GM23338 (cell line): Measurements from ENCODE around the gene SND1. TPM values are rescaled to one million over a fixed set of nuclear protein-coding genes. Genes with fewer than 3 reads are reported as not detected.

Experiments
- ATAC-seq: fragments of 200-7000 bp; cut with Tn5 transposase; 3 replicates; pipeline ENCODE4 v1.9.1; 2020
- DNase-seq: peaks from one replicate; pipeline ENCODE4 v3.0.0-alpha.2; 2015; ENCODE audit warnings: low spot score
- H2AFZ ChIP-seq: fragments of 200-600 bp; sonication (generic); 2 replicates; pipeline ENCODE4 v1.8.0; 2016; ENCODE audit warnings: antibody characterized with exemption, mild to moderate bottlenecking, moderate library complexity
- H3F3A ChIP-seq: fragments of 200-600 bp; sonication (generic); replicated peaks from 2 replicates; pipeline ENCODE4 v1.8.0; 2017; ENCODE audit warnings: antibody characterized with exemption, mixed run types, low read depth
- H3K27ac ChIP-seq: fragments of 200-600 bp; sonication (generic); 2 replicates; pipeline ENCODE4 v1.6.1; 2016; ENCODE audit warnings: low read depth
- H3K27me3 ChIP-seq: fragments of 200-600 bp; sonication (generic); 2 replicates; pipeline ENCODE4 v1.8.0; 2016; ENCODE audit warnings: mild to moderate bottlenecking, mixed run types, moderate library complexity; ENCODE audit not compliant: insufficient read depth
- H3K36me3 ChIP-seq: fragments of 200-600 bp; sonication (generic); 2 replicates; pipeline ENCODE4 v1.8.0; 2016; ENCODE audit warnings: mild to moderate bottlenecking; ENCODE audit not compliant: insufficient read depth
- H3K4me1 ChIP-seq: fragments of 200-600 bp; sonication (generic); 2 replicates; pipeline ENCODE4 v1.8.0; 2016; ENCODE audit warnings: mild to moderate bottlenecking, moderate library complexity; ENCODE audit not compliant: insufficient read depth
- H3K4me2 ChIP-seq: fragments of 200-600 bp; sonication (generic); 2 replicates; pipeline ENCODE4 v1.7.1; 2017; ENCODE audit warnings: mixed run types
- H3K4me3 ChIP-seq: fragments of 200-600 bp; sonication (generic); 2 replicates; pipeline ENCODE4 v1.6.1; 2016; ENCODE audit warnings: mixed run types
- H3K79me2 ChIP-seq: fragments of 200-600 bp; sonication (generic); replicated peaks from 2 replicates; pipeline ENCODE4 v1.8.0; 2017; ENCODE audit warnings: mild to moderate bottlenecking; ENCODE audit not compliant: insufficient read depth
- H3K9me2 ChIP-seq: fragments of 200-600 bp; sonication (generic); 2 replicates; pipeline ENCODE4 v1.8.0; 2017; ENCODE audit not compliant: insufficient read depth
- H4K20me1 ChIP-seq: fragments of 200-600 bp; sonication (generic); replicated peaks from 2 replicates; pipeline ENCODE4 v1.8.0; 2017; ENCODE audit warnings: mild to moderate bottlenecking; ENCODE audit not compliant: insufficient read depth
- H3K27ac Mint-ChIP-seq: 2 replicates; pipeline ENCODE4 v1.8.0; 2020; ENCODE audit warnings: inconsistent platforms, mild to moderate bottlenecking, moderate library complexity, mixed read lengths
- H3K27me3 Mint-ChIP-seq: 3 replicates; pipeline ENCODE4 v1.8.0; 2022; ENCODE audit warnings: low read depth, mild to moderate bottlenecking, moderate library complexity, mixed read lengths, inconsistent platforms; ENCODE audit not compliant: insufficient read depth, poor library complexity
- H3K36me3 Mint-ChIP-seq: 3 replicates; pipeline ENCODE4 v1.8.0; 2021; ENCODE audit warnings: low read depth, mild to moderate bottlenecking, inconsistent platforms, moderate library complexity, mixed read lengths
- H3K4me1 Mint-ChIP-seq: 3 replicates; pipeline ENCODE4 v1.8.0; 2020; ENCODE audit warnings: mild to moderate bottlenecking, inconsistent platforms, mixed read lengths
- H3K4me3 Mint-ChIP-seq: 3 replicates; pipeline ENCODE4 v1.8.0; 2021; ENCODE audit warnings: moderate library complexity, mild to moderate bottlenecking, inconsistent platforms, mixed read lengths
- H3K9me3 Mint-ChIP-seq: 3 replicates; pipeline ENCODE4 v1.8.0; 2020; ENCODE audit warnings: moderate library complexity, mild to moderate bottlenecking, inconsistent platforms, mixed read lengths
- EZH2 ChIP-seq: fragments of 200-600 bp; sonication (generic); IDR thresholded peaks from one replicate; pipeline ENCODE4 v1.8.0; 2017; ENCODE audit warnings: antibody characterized with exemption, mild to moderate bottlenecking, low read depth; ENCODE audit not compliant: unreplicated experiment
- POLR2AphosphoS5 ChIP-seq: IDR thresholded peaks from 2 replicates; pipeline ENCODE4 v1.6.1; 2016; ENCODE audit warnings: antibody characterized with exemption, low read depth
- polyA plus RNA-seq: library from polyadenylated mRNA; unstranded; fragments of >200 nt; fragmentation: Nextera tagmentation; extraction: Ambion mirVana; gene quantifications from 2 replicates; pipeline ENCODE4 v1.2.1, GENCODE V29; 2016
- total RNA-seq: library from RNA; depleted of rRNA; stranded (reverse); fragments of >200 nt; shearing (Covaris generic); gene quantifications from 2 replicates; pipeline ENCODE4 v1.2.3, GENCODE V29; 2014
- TF ChIP-seq, protein P1 (sequence below): fragments of 250-450 bp; sonication (Bioruptor Pico); IDR thresholded peaks from 2 replicates; pipeline ENCODE4 v1.5.0; 2020; ENCODE audit warnings: mild to moderate bottlenecking, moderate library complexity
- TF ChIP-seq, protein P2 (sequence below): IDR thresholded peaks from 2 replicates; pipeline ENCODE4 v1.6.1; 2016; ENCODE audit warnings: antibody characterized with exemption
- TF ChIP-seq, protein P3 (sequence below), 2 experiments: fragments of 200-600 bp in 1 of 2; sonication (generic) in 1 of 2; conservative IDR thresholded peaks; 2 replicates each; pipeline versions ENCODE4 v1.5.1 to v1.6.1; 2016 to 2017; ENCODE audit warnings: antibody characterized with exemption in 2 of 2, low read depth in 2 of 2, mild to moderate bottlenecking in 2 of 2, moderate library complexity in 1 of 2

The SND1 gene
- total and polyA plus RNA-seq, 2 experiments from 2014 or later: 107 to 254 TPM

DNA sequence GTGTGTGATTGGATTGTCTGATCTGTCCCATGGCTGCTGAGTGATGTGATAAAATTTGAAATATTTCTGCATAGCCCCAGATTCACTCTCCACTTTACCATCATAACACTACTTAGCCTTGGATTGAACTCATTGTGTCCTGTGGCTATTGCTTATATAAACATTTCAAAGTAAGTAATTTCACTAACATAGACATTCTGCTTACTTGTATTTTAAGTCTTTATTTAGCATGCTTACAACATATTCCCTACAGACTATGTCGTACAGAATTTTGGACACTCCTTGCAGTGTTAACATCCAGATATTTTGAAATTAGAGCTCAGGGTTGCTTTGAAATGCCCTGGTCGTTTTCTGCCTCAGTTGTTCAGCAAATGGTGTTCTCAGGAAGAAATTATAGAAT lies 261.7 kb downstream of the SND1 start (continued):
- TF ChIP-seq, protein P1, sequence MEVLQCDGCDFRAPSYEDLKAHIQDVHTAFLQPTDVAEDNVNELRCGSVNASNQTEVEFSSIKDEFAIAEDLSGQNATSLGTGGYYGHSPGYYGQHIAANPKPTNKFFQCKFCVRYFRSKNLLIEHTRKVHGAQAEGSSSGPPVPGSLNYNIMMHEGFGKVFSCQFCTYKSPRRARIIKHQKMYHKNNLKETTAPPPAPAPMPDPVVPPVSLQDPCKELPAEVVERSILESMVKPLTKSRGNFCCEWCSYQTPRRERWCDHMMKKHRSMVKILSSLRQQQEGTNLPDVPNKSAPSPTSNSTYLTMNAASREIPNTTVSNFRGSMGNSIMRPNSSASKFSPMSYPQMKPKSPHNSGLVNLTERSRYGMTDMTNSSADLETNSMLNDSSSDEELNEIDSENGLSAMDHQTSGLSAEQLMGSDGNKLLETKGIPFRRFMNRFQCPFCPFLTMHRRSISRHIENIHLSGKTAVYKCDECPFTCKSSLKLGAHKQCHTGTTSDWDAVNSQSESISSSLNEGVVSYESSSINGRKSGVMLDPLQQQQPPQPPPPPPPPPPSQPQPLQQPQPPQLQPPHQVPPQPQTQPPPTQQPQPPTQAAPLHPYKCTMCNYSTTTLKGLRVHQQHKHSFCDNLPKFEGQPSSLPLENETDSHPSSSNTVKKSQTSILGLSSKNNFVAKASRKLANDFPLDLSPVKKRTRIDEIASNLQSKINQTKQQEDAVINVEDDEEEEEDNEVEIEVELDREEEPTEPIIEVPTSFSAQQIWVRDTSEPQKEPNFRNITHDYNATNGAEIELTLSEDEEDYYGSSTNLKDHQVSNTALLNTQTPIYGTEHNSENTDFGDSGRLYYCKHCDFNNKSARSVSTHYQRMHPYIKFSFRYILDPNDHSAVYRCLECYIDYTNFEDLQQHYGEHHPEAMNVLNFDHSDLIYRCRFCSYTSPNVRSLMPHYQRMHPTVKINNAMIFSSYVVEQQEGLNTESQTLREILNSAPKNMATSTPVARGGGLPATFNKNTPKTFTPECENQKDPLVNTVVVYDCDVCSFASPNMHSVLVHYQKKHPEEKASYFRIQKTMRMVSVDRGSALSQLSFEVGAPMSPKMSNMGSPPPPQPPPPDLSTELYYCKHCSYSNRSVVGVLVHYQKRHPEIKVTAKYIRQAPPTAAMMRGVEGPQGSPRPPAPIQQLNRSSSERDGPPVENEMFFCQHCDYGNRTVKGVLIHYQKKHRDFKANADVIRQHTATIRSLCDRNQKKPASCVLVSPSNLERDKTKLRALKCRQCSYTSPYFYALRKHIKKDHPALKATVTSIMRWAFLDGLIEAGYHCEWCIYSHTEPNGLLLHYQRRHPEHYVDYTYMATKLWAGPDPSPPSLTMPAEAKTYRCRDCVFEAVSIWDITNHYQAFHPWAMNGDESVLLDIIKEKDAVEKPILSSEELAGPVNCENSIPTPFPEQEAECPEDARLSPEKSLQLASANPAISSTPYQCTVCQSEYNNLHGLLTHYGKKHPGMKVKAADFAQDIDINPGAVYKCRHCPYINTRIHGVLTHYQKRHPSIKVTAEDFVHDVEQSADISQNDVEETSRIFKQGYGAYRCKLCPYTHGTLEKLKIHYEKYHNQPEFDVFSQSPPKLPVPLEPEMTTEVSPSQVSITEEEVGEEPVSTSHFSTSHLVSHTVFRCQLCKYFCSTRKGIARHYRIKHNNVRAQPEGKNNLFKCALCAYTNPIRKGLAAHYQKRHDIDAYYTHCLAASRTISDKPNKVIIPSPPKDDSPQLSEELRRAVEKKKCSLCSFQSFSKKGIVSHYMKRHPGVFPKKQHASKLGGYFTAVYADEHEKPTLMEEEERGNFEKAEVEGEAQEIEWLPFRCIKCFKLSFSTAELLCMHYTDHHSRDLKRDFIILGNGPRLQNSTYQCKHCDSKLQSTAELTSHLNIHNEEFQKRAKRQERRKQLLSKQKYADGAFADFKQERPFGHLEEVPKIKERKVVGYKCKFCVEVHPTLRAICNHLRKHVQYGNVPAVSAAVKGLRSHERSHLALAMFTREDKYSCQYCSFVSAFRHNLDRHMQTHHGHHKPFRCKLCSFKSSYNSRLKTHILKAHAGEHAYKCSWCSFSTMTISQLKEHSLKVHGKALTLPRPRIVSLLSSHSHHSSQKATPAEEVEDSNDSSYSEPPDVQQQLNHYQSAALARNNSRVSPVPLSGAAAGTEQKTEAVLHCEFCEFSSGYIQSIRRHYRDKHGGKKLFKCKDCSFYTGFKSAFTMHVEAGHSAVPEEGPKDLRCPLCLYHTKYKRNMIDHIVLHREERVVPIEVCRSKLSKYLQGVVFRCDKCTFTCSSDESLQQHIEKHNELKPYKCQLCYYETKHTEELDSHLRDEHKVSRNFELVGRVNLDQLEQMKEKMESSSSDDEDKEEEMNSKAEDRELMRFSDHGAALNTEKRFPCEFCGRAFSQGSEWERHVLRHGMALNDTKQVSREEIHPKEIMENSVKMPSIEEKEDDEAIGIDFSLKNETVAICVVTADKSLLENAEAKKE (CRISPR knock-in tag): no peak
- TF ChIP-seq, protein P2, sequence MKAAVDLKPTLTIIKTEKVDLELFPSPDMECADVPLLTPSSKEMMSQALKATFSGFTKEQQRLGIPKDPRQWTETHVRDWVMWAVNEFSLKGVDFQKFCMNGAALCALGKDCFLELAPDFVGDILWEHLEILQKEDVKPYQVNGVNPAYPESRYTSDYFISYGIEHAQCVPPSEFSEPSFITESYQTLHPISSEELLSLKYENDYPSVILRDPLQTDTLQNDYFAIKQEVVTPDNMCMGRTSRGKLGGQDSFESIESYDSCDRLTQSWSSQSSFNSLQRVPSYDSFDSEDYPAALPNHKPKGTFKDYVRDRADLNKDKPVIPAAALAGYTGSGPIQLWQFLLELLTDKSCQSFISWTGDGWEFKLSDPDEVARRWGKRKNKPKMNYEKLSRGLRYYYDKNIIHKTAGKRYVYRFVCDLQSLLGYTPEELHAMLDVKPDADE: no peak
- TF ChIP-seq, protein P3, sequence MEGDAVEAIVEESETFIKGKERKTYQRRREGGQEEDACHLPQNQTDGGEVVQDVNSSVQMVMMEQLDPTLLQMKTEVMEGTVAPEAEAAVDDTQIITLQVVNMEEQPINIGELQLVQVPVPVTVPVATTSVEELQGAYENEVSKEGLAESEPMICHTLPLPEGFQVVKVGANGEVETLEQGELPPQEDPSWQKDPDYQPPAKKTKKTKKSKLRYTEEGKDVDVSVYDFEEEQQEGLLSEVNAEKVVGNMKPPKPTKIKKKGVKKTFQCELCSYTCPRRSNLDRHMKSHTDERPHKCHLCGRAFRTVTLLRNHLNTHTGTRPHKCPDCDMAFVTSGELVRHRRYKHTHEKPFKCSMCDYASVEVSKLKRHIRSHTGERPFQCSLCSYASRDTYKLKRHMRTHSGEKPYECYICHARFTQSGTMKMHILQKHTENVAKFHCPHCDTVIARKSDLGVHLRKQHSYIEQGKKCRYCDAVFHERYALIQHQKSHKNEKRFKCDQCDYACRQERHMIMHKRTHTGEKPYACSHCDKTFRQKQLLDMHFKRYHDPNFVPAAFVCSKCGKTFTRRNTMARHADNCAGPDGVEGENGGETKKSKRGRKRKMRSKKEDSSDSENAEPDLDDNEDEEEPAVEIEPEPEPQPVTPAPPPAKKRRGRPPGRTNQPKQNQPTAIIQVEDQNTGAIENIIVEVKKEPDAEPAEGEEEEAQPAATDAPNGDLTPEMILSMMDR (conservative IDR thresholded peaks at IDR 0.05; ENCODE audit: low read depth in 2 of 2): no peak

- no peaks in the 10 kb centered on the region for H3F3A ChIP-seq
- no peak overlapping the region for H3K4me2 ChIP-seq
- H3K27ac Mint-ChIP-seq: no peak overlapping the region
- no peak for ATAC-seq
- H3K4me3 Mint-ChIP-seq: no peak overlapping the region
- no peak for DNase-seq
- H4K20me1 ChIP-seq: peaks cover 53% of the 10 kb centered on the region
- H3K4me3 ChIP-seq: no peak overlapping the region
- peaks cover 9% of the 10 kb centered on the region; the same call in 2 of the 3 replicates for H3K4me1 Mint-ChIP-seq
- TF ChIP-seq POLR2AphosphoS5: no peak
- TF ChIP-seq EZH2: no peak
- no peaks in the 10 kb centered on the region for H3K9me2 ChIP-seq
- no peak overlapping the region for H3K27ac ChIP-seq
- H3K79me2 ChIP-seq: peaks cover 48% of the 10 kb centered on the region
- no peaks in the 10 kb centered on the region for H3K36me3 ChIP-seq
- no peaks in the 10 kb centered on the region for H3K27me3 Mint-ChIP-seq
- no peaks in the 10 kb centered on the region for H3K27me3 ChIP-seq
- no peaks in the 10 kb centered on the region for H3K9me3 Mint-ChIP-seq
- no peak overlapping the region for H2AFZ ChIP-seq
- no peaks in the 10 kb centered on the region; the same call in 2 of the 3 replicates for H3K36me3 Mint-ChIP-seq
- H3K4me1 ChIP-seq: peaks cover 22% of the 10 kb centered on the region
Measured at GRCh38 chr7:127914693-127915092, 262.7 kb downstream of the SND1 start.
